Mucosa of stomach (tissue), 1 donor: ENCODE results near the gene MROH8.

Experiments used
- H3K27me3 ChIP-seq: one replicate; pipeline ENCODE4 v1.7.0; 2013; ENCODE audit warnings: mild to moderate bottlenecking, low read length; ENCODE audit not compliant: control insufficient read depth, insufficient read depth
- H3K36me3 ChIP-seq: one replicate; pipeline ENCODE4 v1.7.0; 2013; ENCODE audit warnings: low read length; ENCODE audit not compliant: control insufficient read depth, insufficient read depth
- H3K4me1 ChIP-seq: one replicate; pipeline ENCODE4 v1.7.0; 2013; ENCODE audit warnings: mild to moderate bottlenecking, low read length; ENCODE audit not compliant: control insufficient read depth, insufficient read depth
- H3K4me3 ChIP-seq: one replicate; pipeline ENCODE4 v1.7.0; 2013; ENCODE audit warnings: low read length
- H3K9ac ChIP-seq: one replicate; pipeline ENCODE4 v1.7.0; 2013; ENCODE audit warnings: mild to moderate bottlenecking, low read length, moderate library complexity
- H3K9me3 ChIP-seq: one replicate; pipeline ENCODE4 v1.7.0; 2013; ENCODE audit warnings: mild to moderate bottlenecking, low read length, moderate library complexity; ENCODE audit not compliant: control insufficient read depth
- donor health status: Pancreatic carcinoma.

Gene MROH8

DNA sequence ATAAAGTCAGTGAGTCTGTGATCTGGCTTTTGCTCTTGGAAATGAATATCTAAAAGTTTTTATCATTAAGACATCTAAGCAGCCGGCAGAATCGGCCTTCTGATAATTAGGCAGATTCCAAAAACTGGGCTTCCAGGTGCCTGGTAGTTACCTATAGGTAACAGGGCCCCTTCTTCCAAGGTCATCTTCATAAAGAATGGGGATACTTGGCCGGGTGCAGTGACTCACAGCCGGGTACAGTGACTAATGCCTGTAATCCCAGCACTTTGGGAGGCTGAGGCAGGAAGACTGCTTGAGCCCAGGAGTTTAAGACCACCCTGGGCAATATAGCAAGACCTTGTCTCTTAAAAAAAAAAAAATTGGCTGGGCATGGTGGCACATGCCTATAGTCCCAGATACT, 70.7 kb downstream of the MROH8 start:
- H3K4me3 ChIP-seq: no peak overlapping the region
- H3K27me3 ChIP-seq: no peaks in the 10 kb centered on the region
- no peak overlapping the region for H3K9ac ChIP-seq
- H3K9me3 ChIP-seq: no peaks in the 10 kb centered on the region
- H3K4me1 ChIP-seq: no peaks in the 10 kb centered on the region
- no peaks in the 10 kb centered on the region for H3K36me3 ChIP-seq

DNA sequence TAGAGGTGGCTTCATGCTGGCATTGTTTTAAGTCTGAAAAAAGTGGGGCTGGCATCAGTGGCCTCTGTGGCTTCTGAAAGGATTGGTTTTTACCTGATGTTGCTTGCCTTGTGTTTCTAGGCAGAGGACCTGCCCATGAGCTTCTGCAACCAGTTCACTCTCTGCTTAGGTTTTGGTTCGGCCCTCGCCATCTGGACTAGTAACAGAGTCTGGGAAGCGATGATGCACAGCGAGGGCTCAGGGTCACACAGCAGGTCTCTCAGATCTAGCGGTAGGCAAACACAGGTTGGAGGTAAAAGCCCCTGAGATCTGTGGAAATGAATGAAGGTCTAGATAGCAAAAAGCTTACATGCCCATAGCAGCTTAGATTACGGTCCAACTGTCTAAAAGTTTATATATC, 76.8 kb downstream of the MROH8 start:
- no peaks in the 10 kb centered on the region for H3K4me1 ChIP-seq
- H3K9me3 ChIP-seq: no peaks in the 10 kb centered on the region
- H3K36me3 ChIP-seq: no peaks in the 10 kb centered on the region
- H3K27me3 ChIP-seq: no peaks in the 10 kb centered on the region
- no peak overlapping the region for H3K4me3 ChIP-seq
- no peak overlapping the region for H3K9ac ChIP-seq

DNA sequence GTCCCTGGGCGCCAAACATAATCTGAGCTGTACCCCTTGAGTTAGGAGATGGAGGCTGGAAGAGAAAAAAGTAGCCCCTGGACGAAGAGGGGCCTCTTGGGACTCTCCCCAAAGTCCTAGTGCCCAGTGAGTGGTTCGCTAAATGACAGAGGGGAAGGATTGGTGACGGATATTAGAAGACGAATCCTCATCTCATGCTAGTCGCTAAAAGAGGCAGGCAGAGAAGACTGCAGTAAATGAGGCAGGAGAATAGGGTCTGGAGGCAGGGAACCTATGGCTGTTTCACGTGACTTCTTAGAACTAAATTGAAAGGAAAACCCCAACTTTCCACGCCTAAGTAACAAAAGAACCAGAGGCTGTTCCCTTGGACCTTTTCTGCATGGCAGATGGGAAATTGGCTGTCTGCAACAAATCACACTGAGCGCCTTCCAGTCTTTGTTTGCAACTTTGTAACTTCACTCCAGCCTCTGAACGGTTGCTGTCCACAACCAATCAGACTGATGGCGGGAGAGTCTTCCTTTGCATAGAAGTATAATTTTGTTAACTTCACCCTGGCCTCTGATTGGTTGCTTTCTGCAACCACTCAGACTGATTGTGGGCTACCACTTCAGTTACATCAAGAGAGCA, 82.8 kb downstream of the MROH8 start:
- Histone ChIP-seq H3K9ac (peak overlapping the region; percentile 76), H3K36me3 (no peaks in the 10 kb centered on the region), H3K4me1 (peaks cover 6% of the 10 kb centered on the region), H3K27me3 (no peaks in the 10 kb centered on the region), H3K9me3 (no peaks in the 10 kb centered on the region), H3K4me3 (no peak overlapping the region)

DNA sequence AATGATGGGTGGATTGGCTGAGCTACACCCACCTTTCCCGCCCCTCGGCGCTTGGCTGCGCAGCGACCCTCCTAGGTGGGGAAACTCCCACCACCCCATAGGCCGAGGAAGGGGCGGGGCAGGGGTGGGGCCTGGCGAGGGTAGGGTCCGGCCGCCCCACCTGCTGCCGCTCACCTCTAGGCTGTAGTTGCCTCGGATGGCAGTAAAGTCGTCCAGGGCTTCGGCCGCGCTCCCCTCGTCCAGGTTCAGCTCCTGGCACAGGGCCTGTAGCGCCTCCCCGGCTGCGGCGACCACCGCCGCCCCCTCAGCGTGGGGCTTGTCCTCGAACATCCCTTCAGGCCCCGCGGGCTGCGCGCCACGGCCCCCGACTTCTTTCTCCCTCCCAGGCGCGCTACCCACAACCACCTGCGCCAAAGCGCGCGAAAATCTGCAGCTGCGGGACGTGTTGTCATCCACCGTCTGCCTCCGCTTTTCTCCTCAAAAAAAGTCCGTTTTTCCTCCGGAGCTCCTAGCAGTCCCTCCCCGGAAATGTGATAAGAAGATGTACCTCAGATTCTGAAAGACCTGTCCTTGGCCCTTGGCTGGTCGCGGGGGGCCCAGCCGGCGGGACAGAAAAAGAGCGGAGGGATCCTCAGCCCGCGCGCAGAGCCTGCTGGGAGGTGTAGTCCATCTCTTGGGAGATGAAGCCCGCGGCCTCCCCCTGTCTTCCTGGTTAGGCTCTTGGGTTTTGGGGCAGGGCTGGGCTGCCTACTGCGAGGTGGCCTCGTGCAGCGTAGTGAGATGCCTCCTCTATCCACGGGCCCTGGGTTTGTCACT, 83.5 kb downstream of the MROH8 start, which contains the start of gene RBL1:
RBL1 (minus strand) TSS at position 399 of the 816 bp plus-strand sequence; CDS start at position 330, 69 bp downstream.
- H3K4me1 ChIP-seq: peaks cover 6% of the 10 kb centered on the region
- peak within 1 kb of the TSS; percentile 76 for H3K9ac ChIP-seq
- peak within 1 kb of the TSS; percentile 80 for H3K4me3 ChIP-seq
- no peaks in the 10 kb centered on the region for H3K36me3 ChIP-seq
- no peaks in the 10 kb centered on the region for H3K9me3 ChIP-seq
- no peaks in the 10 kb centered on the region for H3K27me3 ChIP-seq

DNA sequence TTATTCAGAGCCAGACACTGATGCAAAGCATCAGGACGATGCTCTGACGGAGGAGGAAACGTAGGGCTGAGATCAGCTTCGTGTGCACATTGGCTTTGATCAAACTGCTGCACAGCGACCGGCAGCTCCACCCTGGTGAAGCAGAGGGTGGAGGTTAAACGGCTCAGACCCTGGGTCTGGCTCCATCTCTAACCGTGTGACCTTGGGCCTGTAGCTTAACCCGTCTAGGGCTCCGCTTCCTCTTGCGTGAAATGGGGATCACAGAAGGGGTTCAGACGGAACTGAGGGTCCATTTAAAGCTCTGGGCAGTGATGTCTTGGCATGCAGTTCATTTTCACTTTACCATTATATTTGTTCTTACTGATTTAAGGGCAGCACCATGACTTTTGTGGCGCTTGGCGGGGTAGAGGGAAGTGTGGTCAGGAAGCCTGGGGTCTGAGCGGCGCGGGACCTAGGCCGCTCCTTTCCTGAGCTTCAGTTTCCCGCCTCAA, 84.2 kb downstream of the MROH8 start:
- H3K9ac ChIP-seq: peak overlapping the region; percentile 76
- peak overlapping the region; percentile 80 for H3K4me3 ChIP-seq
- H3K36me3 ChIP-seq: no peaks in the 10 kb centered on the region
- peaks cover 6% of the 10 kb centered on the region for H3K4me1 ChIP-seq
- H3K27me3 ChIP-seq: no peaks in the 10 kb centered on the region
- no peaks in the 10 kb centered on the region for H3K9me3 ChIP-seq

DNA sequence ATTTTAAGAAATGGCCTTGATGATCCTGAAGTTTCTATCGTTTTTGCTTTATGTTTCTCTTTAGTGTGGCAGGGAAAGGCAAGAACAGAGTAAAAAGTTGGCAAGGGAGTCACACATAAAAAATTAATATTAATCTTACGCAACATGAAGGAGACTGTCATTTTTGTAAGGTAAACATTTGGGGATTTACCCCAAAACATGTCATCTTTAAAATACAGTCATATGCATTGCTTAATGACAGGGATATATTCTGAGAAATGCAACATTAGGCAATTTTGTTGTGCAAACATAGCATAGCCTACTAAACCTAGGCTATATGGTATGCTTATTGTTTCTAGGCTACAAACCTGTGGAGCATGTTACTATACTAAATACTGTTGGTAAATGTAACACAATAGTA, 88.9 kb downstream of the MROH8 start:
- peaks cover 6% of the 10 kb centered on the region for H3K4me1 ChIP-seq
- H3K9ac ChIP-seq: no peak overlapping the region
- no peaks in the 10 kb centered on the region for H3K27me3 ChIP-seq
- H3K9me3 ChIP-seq: no peaks in the 10 kb centered on the region
- no peaks in the 10 kb centered on the region for H3K36me3 ChIP-seq
- no peak overlapping the region for H3K4me3 ChIP-seq

DNA sequence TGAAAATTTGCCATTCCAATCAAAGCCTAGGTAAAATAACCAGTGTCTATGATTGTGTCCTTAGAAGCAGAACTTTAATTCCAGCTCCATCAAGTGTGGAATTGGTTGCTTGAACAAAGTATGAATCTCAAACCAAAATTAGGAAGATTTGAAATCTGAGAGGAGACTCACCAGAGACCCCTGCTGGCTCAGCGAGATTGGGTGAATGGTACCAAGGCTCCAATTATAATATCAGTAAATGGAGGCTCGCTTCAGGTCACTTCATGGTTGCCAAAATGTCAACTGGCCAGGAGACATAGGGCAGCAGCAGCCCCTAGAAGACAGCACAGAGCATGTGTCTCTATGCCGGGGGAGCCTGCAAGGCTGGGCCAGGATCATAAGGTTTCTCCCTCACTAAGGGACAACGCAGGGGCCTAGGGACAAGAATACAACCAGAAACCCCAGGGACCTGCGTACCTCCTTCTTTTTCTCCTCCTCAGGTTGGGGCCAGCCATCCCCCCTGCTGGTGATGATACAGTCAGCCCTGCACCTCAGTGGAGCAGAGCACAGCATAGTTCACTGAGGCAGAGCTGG, 97.5 kb downstream of the MROH8 start:
- no peaks in the 10 kb centered on the region for H3K36me3 ChIP-seq

DNA sequence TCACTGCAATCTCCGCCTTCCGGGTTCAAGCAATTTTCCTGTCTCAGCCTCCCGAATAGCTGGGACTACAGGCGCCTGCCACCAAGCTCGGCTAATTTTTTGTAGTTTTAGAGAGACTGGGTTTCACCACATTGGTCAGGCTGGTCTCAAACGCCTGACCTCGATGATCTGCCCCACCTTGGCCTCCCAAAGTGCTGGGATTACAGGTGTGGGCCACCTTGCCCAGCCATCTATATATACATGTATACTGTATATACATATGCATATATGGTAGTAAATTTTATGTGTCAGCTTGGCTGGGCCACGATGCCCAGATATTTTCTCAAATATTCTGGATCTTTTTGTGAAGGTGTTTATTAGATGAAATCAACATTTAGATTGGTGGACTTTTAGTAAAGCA, 102.3 kb downstream of the MROH8 start:
- no peaks in the 10 kb centered on the region for H3K4me1 ChIP-seq
- no peak overlapping the region for H3K9ac ChIP-seq
- no peaks in the 10 kb centered on the region for H3K9me3 ChIP-seq
- no peaks in the 10 kb centered on the region for H3K27me3 ChIP-seq
- H3K4me3 ChIP-seq: no peak overlapping the region
- H3K36me3 ChIP-seq: no peaks in the 10 kb centered on the region

More for the DNA sequence above, 97.5 kb downstream of the MROH8 start:
- no peaks in the 10 kb centered on the region for H3K4me1 ChIP-seq
- H3K27me3 ChIP-seq: no peaks in the 10 kb centered on the region
- no peaks in the 10 kb centered on the region for H3K9me3 ChIP-seq
- H3K4me3 ChIP-seq: no peak overlapping the region
- H3K9ac ChIP-seq: no peak overlapping the region

DNA sequence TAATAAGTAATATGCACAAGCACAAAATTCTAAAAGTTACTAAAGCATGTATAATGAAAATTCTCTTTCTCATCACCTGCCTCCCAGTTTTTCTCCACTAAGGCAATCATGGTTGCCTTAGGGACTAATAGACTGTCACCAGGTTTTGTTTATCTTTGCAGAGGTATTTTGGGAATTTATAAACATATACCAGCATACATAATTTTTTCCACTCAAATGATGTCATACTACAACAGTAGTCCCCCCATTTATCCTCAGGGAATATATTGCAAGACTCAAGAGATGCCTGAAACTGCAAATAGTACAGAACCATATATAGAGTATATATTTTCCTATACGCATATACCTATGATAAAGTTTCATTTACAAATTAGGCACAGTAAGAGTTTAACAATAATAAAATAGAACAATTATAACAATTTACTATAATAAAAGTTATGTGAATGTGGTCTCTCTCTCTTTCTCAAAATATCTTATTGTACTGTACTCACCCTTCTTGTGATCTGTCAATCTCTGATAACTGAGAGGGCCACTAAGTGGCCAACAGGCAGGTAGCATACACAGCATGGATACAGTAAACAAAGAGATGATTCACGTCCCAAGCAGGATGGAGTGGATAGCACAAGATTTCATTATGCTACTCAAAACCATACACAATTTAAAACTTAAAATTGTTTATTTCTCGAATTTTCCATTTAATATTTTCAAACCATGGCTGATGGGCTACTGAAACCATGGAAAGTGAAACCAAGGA, 103.2 kb downstream of the MROH8 start:
- Histone ChIP-seq H3K4me3 (no peak overlapping the region), H3K36me3 (no peaks in the 10 kb centered on the region), H3K9me3 (no peaks in the 10 kb centered on the region), H3K9ac (no peak overlapping the region), H3K4me1 (no peaks in the 10 kb centered on the region), H3K27me3 (no peaks in the 10 kb centered on the region)

DNA sequence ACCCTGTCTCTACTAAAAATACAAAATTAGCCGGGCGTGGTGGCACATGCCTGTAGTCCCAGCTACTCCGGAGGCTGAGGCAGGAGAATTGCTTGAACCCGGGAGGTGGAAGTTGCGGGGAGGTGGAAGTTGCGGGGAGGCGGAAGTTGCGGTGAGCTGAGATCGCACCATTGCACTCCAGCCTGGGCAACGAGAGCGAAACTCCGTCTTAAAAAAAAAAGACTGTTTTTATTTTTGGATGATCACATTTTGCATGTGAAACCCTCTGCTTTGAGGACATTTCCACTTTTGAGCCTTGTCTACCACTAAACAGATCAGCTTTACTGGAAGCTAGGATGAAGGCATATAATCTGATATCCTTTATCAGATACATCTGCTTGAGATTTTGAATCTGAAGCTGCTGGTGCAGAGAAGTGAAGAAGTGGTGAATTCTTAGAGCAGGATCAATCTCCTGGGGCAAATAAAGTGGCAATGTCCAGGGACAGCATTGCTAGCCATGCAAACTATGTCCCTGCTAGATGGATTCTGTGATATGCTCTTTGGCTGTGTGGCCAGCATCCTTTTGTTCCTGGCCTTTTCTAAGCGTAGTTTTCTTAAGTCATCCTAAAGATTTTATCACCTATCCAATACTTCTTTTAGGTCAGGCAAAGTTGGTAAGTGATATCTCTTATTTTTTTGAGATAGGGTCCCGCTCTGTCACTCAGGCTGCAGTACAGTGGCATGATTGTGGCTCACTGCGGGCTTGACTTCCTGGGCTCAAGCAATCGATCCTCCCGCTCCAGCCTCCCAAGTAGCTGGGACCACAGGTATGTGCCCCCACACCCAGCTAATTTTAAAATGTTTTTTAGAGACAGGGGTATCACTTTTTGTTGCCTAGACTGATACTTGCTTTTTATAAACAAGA, 106.8 kb downstream of the MROH8 start:
- no peaks in the 10 kb centered on the region for H3K4me1 ChIP-seq
- H3K4me3 ChIP-seq: no peak overlapping the region
- H3K9ac ChIP-seq: no peak overlapping the region
- H3K36me3 ChIP-seq: no peaks in the 10 kb centered on the region
- H3K9me3 ChIP-seq: no peaks in the 10 kb centered on the region
- no peaks in the 10 kb centered on the region for H3K27me3 ChIP-seq

DNA sequence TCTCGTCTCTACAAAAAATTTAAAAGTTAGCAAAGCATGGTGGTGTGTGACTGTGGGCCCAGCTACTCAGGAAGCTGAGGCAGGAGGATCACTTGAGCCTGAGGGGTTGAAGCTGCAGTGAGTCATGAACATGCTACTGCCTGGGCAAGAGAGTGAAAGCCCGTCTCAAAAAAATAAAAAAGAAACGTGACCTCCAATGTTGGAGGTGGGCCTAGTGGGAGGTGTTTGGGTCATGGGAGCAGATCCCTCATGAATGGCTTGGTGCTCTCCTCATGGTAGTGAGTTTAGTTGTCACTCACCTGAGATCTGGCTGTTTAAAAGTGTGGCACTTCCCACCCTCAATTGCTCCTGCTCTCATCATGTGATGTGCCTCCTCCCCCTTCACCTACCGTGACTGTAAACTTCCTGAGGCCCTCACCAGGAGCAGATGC, 107.9 kb downstream of the MROH8 start:
- Histone ChIP-seq H3K36me3 (no peaks in the 10 kb centered on the region), H3K4me3 (no peak overlapping the region), H3K27me3 (no peaks in the 10 kb centered on the region), H3K9ac (no peak overlapping the region), H3K4me1 (no peaks in the 10 kb centered on the region), H3K9me3 (no peaks in the 10 kb centered on the region)
